HG02763 (cell line): Measurements from ENCODE around the gene PSMD12.
"Not testable (repeated sequence)": the region's sequence is repeated elsewhere in the genome, so short reads cannot be mapped to it uniquely, and the experiment has no call there.

Source experiments
- ATAC-seq: cut with Tn5 transposase; IDR thresholded peaks from one replicate; pipeline ENCODE4 v1.9.1; 2021; ENCODE audit warnings: mild to moderate bottlenecking, moderate library complexity; ENCODE audit not compliant: unreplicated experiment

The PSMD12 gene

DNA sequence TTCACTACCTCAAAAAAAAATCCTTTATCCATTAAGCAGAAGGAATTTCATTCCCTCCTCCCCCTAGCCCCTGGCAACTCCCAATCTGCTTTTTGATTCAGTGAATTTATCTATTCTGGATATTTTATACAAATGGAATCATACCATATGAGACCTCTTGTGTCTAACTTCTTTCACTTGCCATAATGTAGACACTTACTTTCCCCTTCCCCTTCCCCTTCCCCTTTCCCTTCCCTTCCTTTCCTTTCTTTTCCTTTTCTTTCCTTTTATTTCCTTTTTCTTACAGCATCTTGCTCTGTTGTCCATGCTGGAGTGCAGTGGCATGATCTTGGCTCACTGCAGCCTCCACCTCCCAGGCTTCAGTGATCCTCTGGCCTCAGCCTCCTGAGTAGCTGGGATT lies 50.5 kb downstream of the PSMD12 start:
- ATAC-seq = no peak

DNA sequence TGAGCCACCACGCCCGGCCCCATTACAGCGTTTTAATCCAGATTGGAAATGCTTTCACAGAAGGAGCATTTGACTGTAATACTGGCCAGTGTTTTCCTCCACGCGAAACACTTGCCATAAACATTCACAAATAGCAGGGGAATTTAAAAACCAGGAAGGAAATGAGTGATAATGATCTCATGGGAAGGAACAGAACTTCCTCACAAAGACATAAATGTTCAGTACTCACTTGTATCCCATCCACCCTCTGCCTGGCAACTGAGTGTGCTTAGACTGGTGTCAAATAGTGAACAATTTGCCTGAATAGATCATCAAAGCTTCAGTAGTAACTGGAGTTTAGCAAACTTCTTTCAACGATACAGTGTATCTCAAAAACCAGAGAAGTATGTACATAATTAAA lies 54.1 kb downstream of the PSMD12 start:
- ATAC-seq = no peak

DNA sequence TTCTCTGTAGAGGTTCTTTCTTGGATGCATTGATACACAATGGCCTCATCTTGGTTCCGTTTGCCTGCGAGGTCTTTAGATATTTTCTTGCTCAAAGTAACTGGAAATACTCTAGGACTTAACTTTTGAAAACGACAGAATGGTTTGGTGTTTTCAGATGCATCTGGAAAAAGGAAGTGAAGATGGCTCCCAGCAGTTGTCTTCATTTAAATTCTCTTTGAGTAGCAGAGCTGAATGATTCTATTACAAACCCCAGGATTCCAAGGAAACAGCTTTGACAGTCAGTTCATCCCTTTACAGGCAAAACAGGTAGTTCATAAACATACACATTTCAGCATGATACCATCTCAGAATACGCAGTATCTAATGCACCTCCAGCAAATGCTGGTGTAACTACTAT lies 54.8 kb downstream of the PSMD12 start:
- no peak for ATAC-seq

DNA sequence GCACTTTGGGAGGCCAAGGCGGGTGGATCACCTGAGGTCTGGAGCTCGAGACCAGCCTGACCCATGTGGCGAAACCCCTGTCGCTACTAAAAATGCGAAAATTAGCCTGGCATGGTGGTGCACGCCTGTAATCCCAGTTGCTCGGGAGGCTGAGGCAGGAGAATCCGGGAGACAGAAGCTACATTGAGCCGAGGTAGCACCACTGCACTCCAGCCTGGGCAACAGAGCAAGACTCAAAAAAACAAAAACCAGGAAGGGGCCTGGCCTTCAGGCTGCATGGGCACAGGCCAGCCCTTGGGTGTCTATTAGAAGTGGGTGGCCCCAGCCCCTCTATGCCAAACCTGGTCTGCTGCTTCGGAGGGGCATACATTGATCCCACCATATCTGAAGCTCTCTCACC lies 56.0 kb downstream of the PSMD12 start:
- ATAC-seq = no peak

DNA sequence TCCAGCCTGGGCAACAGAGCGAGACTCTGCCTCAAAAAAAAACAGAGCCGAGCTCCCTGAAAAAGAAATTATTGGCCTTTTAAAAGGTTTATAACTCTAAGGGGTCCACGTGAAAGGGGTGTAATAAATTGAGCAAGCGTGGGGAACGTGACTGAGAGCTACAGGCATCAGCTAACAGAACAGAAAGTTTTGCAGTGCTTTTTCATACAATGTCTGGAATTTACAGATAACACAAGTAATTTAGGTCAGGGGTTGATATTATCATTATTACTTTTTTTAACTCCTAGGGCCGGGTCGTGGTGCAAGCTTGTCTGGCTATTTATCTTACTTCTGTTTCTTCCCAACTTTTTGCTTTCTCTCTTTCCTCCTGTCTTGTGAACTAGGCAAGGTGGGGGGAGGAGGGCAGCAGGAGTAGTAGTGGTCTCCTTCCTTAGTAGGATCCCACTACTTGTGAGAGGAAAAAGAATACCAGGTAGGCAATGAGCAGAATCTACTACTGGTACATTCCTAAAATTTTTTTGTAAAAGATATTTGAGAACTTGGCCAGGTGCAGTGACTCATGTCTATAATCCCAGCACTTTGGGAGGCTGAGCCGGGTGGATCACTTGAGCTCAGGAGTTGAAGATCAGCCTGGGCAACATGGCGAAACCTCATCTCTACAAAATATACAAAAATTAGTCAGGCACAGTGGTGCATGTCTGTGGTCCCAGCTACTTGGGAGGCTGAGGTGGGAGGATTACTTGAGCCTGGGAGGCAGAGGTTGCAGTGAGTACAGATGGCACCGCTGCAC lies 60.7 kb downstream of the PSMD12 start:
- not testable (repeated sequence) for ATAC-seq

DNA sequence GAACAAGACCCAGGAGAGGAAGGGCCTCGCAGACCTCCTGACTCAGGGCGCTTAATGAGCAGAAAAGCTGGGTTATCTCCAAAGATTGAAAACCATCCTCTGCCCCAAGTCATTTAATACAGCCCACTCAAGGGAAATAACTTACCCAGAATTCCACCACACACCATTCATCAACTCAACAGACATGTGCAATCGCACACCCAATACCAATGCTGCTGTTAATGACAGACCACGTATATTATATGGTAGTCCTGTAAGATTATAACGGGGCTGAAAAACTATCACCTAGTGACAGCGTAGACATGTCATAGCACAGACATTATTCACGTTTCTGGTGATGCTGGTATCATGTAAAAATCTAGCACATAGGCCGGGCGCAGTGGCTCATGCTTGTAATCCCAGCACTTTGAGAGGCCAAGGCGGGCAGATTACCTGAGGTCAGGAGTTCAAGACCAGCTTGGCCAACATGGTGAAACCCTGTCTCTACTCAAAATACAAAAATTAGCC lies 68.9 kb downstream of the PSMD12 start:
- ATAC-seq = no peak

DNA sequence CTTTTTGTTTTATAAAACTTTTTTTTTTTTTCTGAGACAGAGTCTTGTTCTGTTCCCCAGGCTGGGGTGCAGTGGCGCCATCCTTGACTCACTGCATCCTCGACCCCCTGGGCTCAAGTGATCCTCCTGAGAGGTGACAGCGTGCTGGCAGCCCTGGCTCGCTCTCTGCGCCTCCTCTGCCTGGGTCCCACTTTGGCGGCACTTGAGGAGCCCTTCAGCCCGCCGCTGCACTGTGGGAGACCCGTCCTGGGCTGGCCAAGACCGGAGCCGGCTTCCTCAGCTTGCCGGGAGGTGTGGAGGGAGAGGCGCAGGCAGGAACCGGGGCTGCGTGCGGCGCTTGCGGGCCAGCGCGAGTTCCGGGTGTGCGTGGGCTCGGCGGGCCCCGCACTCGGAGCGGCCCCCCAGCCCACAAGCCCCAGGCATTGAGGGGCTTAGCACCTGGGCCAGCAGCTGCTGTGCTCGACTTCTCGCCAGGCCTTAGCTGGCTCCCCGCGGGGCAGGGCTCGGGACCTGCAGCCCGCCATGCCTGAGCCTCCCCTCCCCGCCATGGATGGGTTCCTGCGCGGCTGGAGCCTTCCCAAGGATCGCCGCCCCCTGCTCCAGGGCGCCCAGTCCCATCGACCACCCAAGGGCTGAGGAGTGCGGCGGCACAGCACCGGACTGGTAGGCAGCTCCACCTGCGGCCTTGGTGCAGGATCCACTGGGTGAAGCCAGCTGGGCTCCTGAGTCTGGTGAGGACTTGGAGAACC lies 71.8 kb downstream of the PSMD12 start:
- ATAC-seq = no peak

DNA sequence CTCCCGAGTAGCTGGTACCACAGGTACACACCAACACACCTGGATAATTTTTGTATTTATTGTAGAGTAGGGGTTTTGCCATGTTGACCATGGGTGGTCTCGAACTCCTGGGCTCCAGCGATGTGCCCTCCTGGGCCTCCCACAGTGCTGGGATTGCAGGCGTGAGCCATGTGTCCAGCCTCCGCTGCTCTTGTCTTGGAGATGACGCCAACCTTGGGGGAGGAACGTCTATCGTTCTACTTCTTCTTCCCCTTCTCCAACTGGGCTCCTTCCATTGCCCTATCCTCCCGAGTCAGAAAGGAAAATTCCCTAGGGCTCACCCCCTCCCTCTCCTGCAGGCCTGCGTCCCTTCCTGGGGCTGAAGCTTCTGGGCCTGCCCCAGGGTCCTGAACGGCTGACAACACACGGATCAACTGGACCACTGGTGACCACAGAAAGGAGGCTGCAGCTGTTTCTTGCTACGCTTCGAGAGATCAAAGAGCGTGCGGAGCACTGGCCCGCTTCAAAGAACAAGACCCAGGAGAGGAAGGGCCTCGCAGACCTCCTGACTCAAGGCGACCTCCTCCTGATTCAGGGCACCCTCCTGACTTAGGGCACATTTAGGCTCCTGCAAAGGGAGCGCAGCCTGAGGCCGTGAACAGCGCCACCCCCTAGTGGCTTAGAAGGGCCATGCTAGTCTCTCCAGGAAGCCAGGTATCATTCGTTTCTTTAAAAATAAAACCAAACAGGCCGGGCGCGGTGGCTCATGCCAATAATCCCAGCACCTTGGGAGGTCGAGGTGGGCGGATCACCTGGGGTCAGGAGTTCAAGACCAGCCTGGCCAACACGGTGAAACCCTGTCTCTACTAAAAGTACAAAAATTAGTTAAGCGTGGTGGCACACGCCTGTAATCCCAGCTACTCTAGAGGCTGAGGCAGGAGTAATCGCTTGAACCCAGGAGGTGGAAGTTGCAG lies 72.8 kb downstream of the PSMD12 start:
- peak; percentile 80 for ATAC-seq

DNA sequence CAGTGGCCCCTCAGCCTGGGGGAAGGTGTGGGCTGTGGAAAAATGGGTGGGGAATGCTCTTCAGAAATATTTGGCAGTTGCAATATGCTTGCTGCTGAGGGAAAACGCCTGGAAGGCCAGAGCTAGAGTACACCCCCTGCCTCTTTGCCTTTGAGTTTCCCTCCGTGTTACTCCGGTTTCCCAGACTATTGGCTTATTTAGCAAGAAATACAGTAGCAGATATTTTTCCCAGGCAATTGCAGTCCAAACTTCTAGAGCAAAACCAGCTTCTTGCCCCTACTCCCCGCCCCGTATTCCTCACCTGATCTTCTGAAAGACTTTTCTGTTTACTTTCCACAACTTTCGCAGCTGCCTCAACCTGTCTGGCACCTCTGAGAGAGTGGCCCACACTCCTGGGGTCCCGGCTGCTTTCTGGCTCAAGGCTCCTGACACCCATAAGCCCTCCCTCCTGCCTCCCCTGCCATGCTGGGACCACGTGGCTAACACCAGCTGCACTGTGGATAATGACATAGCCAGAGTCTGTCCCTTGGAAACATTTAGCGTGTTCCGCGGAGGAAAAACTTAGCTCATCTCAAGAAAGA lies 75.6 kb downstream of the PSMD12 start:
- ATAC-seq = no peak

DNA sequence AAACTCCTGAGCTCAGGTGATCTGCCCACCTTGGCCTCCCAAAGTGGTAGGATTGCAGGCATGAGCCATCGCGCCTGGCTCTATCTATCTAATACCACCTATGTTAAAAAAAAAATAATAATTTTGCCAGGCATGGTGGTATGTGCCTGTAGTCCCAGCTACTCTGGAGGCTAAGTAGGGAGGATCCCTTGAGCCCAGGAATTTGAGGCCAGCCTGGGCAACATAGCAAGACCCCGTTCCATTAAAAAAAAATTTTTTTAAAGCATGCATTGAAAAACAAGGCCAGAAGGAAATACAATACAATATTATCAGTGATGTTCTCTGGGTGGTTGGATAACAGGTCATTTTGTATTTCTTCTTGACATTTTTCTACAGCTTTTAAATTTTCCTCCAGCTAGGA lies 76.1 kb downstream of the PSMD12 start:
- ATAC-seq = no peak

DNA sequence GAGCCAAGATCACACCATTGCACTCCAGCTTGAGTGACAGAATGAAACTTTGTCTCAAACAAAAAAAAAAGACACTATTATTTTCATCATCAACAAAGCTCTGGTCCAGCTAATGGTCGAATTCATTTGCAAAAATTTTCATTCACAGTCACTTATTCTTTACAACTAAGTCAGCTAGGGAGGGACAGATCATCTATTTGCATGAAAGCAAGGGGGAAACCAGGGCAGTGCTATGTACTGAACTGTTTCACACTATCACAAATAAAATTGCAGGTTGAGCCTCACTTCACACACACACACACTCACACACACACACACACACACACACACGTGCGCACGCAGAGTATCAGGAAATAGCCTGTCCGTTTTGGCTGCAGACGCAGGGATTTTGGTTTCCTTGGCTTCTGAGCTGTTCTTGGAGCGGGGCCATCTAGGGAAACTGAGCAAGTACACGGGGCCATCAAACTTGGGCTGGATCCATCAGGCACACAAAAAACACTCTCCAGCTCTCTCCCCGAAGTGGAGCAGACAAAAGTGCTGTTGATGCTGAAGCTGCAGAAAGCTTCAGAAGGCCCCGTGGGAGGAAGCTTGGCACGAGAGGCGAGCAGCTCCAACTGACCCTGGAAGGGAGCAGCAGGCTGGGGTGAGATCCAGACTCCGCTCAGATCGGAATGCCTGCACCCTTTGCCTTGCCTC lies 77.0 kb downstream of the PSMD12 start:
- ATAC-seq = no peak
